ENCODE measurements around the gene CACNA2D3. TPM values are rescaled to one million over a fixed set of nuclear protein-coding genes. Genes with fewer than 3 reads are reported as not detected.

Gene CACNA2D3
- total RNA-seq, 2 experiments from 2014 or later, result not detected

DNA sequence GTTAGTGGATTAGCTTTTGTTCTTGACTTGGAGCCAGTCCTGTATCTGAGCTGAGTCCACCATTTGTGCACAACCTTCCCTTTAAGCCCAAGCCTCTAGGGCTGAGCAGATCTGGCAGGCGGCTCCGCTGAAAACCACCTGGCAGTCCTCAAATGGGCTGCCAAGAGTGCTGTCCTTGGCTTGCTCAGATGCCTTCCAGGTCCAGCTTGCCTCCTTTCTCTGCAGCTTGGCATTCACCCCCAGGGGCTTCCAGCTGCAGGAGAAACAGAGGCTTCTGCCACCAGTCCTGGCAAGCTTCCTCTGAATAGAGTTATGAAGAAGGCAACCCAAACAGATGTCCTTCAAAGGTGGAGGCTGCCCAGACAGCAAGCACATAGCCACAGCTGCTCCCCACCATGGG lies 708.8 kb downstream of the CACNA2D3 start:
- Histone ChIP-seq H3K9me3 (ENCODE audit: low read length) (peaks cover 5% of the 10 kb centered on the region; the same call in 1 of the 2 replicates), H4K20me1 (ENCODE audit: insufficient read depth, low read length) (no peaks in the 10 kb centered on the region), H3K9me2 (ENCODE audit: insufficient read depth, low read length) (no peaks in the 10 kb centered on the region), H3K4me2 (ENCODE audit: low read length) (no peak overlapping the region), H3K4me3 (ENCODE audit: low read depth, low read length, poor library complexity, severe bottlenecking) (no peak overlapping the region), H3K27ac (ENCODE audit: low read depth, low read length, poor library complexity, severe bottlenecking) (no peak overlapping the region), H3K79me2 (ENCODE audit: insufficient read depth, low read depth, low read length) (no peaks in the 10 kb centered on the region), H3K4me1 (ENCODE audit: insufficient read depth, low read length, poor library complexity, severe bottlenecking) (no peaks in the 10 kb centered on the region), H2AFZ (ENCODE audit: low read length) (no peak overlapping the region), H3K36me3 (ENCODE audit: insufficient read depth, low read length) (no peaks in the 10 kb centered on the region)
- DNase-seq (ENCODE audit: low spot score), result no peak
- BruUV-seq (replicated peaks), result no TSS peak
- ChIA-PET CTCF (ENCODE audit: unreplicated experiment) (no interaction called here), POLR2A (interaction anchor here (0.5 kb wide), 1 partner anchor 499 kb away, joined by 3 read pairs; no protein-coding TSS in a partner anchor)
- intact Hi-C loops (cut with micrococcal nuclease; ENCODE audit: unreplicated experiment), result no loop called here
- TF ChIP-seq, protein P1, sequence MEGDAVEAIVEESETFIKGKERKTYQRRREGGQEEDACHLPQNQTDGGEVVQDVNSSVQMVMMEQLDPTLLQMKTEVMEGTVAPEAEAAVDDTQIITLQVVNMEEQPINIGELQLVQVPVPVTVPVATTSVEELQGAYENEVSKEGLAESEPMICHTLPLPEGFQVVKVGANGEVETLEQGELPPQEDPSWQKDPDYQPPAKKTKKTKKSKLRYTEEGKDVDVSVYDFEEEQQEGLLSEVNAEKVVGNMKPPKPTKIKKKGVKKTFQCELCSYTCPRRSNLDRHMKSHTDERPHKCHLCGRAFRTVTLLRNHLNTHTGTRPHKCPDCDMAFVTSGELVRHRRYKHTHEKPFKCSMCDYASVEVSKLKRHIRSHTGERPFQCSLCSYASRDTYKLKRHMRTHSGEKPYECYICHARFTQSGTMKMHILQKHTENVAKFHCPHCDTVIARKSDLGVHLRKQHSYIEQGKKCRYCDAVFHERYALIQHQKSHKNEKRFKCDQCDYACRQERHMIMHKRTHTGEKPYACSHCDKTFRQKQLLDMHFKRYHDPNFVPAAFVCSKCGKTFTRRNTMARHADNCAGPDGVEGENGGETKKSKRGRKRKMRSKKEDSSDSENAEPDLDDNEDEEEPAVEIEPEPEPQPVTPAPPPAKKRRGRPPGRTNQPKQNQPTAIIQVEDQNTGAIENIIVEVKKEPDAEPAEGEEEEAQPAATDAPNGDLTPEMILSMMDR (conservative IDR thresholded peaks at IDR 0.05; ENCODE audit: low read length), result no peak

DNA sequence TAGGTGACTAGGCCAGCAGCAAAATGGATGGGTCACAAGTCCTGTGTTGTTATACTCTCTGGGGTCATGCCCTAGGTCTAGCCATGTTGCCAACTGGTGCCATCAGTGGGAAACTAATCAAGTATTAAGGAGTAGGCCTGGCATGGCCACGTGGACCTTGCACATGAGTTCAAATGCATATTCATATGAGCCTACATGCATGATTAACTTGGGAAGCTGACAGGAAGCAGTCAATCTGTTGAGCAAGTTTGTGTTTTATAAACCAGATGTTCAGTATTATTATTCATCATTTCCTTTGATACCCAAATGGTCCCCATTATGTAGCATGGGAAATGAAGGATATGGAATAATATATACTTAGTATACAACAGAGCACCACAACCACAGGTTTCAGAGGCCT lies 710.5 kb downstream of the CACNA2D3 start:
- no peak overlapping the region for H3K4me3 ChIP-seq (ENCODE audit: low read depth, low read length, poor library complexity, severe bottlenecking)
- intact Hi-C loops (cut with micrococcal nuclease; ENCODE audit: unreplicated experiment), result no loop called here
- H4K20me1 ChIP-seq (ENCODE audit: insufficient read depth, low read length), result no peaks in the 10 kb centered on the region
- ChIA-PET CTCF (ENCODE audit: unreplicated experiment) (no interaction called here), POLR2A (no interaction called here)
- no peak overlapping the region for H3K4me2 ChIP-seq (ENCODE audit: low read length)
- no TSS peak for BruUV-seq (replicated peaks)
- H3K36me3 ChIP-seq (ENCODE audit: insufficient read depth, low read length), result no peaks in the 10 kb centered on the region
- no peaks in the 10 kb centered on the region for H3K4me1 ChIP-seq (ENCODE audit: insufficient read depth, low read length, poor library complexity, severe bottlenecking)
- DNase-seq (ENCODE audit: low spot score), result no peak
- H3K79me2 ChIP-seq (ENCODE audit: insufficient read depth, low read depth, low read length), result no peaks in the 10 kb centered on the region
- H2AFZ ChIP-seq (ENCODE audit: low read length), result no peak overlapping the region
- H3K9me3 ChIP-seq (ENCODE audit: low read length), result peaks cover 5% of the 10 kb centered on the region; the same call in 1 of the 2 replicates
- no peak overlapping the region for H3K27ac ChIP-seq (ENCODE audit: low read depth, low read length, poor library complexity, severe bottlenecking)
- no peak for TF ChIP-seq EZH2phosphoT487 (IDR thresholded peaks at IDR 0.05; ENCODE audit: borderline replicate concordance, low read depth, low read length)
- TF ChIP-seq, protein P1 (conservative IDR thresholded peaks at IDR 0.05; ENCODE audit: low read length), result no peak
- no peaks in the 10 kb centered on the region for H3K9me2 ChIP-seq (ENCODE audit: insufficient read depth, low read length)

DNA sequence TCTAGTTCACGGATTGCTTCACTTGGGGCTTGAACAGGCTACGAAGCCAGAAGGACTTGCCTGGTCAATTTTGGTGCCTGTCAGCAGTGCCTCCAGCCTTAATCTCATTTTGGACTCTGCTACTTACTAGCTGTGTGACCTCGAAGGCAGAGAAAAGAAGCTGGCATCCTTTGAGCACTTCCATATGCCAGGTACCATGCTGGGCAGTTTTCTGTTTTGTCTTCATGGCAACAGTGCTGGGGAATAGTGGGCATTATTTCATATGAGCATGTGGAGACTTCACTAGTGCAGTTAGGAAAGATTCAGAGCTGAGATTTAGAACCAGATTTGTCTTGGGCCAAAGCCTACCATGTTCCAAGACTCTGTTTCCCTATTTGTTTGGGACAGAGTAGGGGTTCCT lies 713.3 kb downstream of the CACNA2D3 start:
- Histone ChIP-seq H4K20me1 (ENCODE audit: insufficient read depth, low read length) (no peaks in the 10 kb centered on the region), H3K4me2 (ENCODE audit: low read length) (no peak overlapping the region), H3K9me2 (ENCODE audit: insufficient read depth, low read length) (no peaks in the 10 kb centered on the region), H3K9me3 (ENCODE audit: low read length) (no peaks in the 10 kb centered on the region), H3K79me2 (ENCODE audit: insufficient read depth, low read depth, low read length) (no peaks in the 10 kb centered on the region), H3K36me3 (ENCODE audit: insufficient read depth, low read length) (no peaks in the 10 kb centered on the region), H3K4me3 (ENCODE audit: low read depth, low read length, poor library complexity, severe bottlenecking) (no peak overlapping the region), H3K27ac (ENCODE audit: low read depth, low read length, poor library complexity, severe bottlenecking) (no peak overlapping the region), H3K4me1 (ENCODE audit: insufficient read depth, low read length, poor library complexity, severe bottlenecking) (no peaks in the 10 kb centered on the region), H2AFZ (ENCODE audit: low read length) (no peak overlapping the region)
- no peak for TF ChIP-seq EZH2phosphoT487 (IDR thresholded peaks at IDR 0.05; ENCODE audit: borderline replicate concordance, low read depth, low read length)
- TF ChIP-seq, protein P1 (conservative IDR thresholded peaks at IDR 0.05; ENCODE audit: low read length), result no peak
- POLR2A ChIA-PET, result no interaction called here
- CTCF ChIA-PET (ENCODE audit: unreplicated experiment), result no interaction called here
- intact Hi-C loops (cut with micrococcal nuclease; ENCODE audit: unreplicated experiment), result no loop called here
- BruUV-seq (replicated peaks), result no TSS peak
- no peak for DNase-seq (ENCODE audit: low spot score)
